ENCODE results near the gene PCDHB4.
"Not testable (repeated sequence)": the region's sequence is repeated elsewhere in the genome, so short reads cannot be mapped to it uniquely, and the experiment has no call there.

- not testable (repeated sequence) for TF ChIP-seq POLR2A (IDR thresholded peaks at IDR 0.05)
- TF ChIP-seq, protein P1, sequence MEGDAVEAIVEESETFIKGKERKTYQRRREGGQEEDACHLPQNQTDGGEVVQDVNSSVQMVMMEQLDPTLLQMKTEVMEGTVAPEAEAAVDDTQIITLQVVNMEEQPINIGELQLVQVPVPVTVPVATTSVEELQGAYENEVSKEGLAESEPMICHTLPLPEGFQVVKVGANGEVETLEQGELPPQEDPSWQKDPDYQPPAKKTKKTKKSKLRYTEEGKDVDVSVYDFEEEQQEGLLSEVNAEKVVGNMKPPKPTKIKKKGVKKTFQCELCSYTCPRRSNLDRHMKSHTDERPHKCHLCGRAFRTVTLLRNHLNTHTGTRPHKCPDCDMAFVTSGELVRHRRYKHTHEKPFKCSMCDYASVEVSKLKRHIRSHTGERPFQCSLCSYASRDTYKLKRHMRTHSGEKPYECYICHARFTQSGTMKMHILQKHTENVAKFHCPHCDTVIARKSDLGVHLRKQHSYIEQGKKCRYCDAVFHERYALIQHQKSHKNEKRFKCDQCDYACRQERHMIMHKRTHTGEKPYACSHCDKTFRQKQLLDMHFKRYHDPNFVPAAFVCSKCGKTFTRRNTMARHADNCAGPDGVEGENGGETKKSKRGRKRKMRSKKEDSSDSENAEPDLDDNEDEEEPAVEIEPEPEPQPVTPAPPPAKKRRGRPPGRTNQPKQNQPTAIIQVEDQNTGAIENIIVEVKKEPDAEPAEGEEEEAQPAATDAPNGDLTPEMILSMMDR (IDR thresholded peaks at IDR 0.05), result not testable (repeated sequence)
These were observed 36.3 kb downstream of the PCDHB4 start for GRCh38 chr5:141157901-141158300.

Measured in vagina (tissue), 2 donors.